Measurements from ENCODE around the gene KLHDC7B. TPM values are rescaled to one million over a fixed set of nuclear protein-coding genes. Genes with fewer than 3 reads are reported as not detected.

Gene KLHDC7B
- total RNA-seq, 2 experiments from 2014 or later, result 0.25 to 0.46 TPM

DNA sequence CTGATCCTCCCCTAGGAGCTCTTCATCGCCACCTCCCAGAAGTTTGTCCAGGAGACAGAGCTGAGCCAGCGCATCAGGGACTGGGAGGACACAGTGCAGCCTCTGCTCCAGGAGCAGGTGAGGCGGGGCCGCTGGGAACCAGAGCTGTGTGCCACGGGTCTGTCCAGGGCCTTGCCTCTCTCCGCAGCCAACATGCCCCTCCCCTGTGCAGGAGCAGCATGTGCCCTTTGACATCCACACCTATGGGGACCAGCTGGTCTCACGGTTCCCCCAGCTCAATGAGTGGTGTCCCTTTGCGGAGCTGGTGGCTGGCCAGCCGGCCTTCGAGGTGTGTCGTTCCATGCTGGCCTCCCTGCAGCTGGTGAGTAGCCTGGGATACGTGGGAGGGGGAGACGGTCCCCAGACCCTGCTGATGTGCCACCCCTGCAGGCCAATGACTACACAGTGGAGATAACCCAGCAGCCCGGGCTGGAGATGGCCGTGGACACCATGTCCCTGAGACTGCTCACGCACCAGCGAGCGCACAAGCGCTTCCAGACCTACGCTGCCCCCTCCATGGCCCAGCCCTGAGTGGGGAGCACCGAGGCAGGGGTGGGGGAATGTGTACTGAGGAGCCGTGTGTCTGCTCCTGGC lies 22.8 kb upstream of the KLHDC7B start:
- ChIA-PET CTCF (ENCODE audit: unreplicated experiment) (interaction anchor here (0.6 kb wide), 2 partner anchors 38 to 50 kb away, joined by 3 to 9 read pairs; no protein-coding TSS in a partner anchor), POLR2A (interaction anchor here (0.6 to 1.3 kb wide), 3 partner anchors 15 to 598 kb away, joined by 3 to 4 read pairs (median 4); partner anchors contain the start of genes LMF2 and NCAPH2)
- Histone ChIP-seq H3K4me3 (ENCODE audit: low read depth, low read length, poor library complexity, severe bottlenecking) (no peak overlapping the region), H2AFZ (ENCODE audit: low read length) (no peak overlapping the region), H3K4me1 (ENCODE audit: insufficient read depth, low read length, poor library complexity, severe bottlenecking) (peaks cover 16% of the 10 kb centered on the region), H3K27ac (ENCODE audit: low read depth, low read length, poor library complexity, severe bottlenecking) (no peak overlapping the region), H4K20me1 (ENCODE audit: insufficient read depth, low read length) (no peaks in the 10 kb centered on the region), H3K79me2 (ENCODE audit: insufficient read depth, low read depth, low read length) (peaks cover 4% of the 10 kb centered on the region; the same call in 1 of the 2 replicates), H3K9me2 (ENCODE audit: insufficient read depth, low read length) (no peaks in the 10 kb centered on the region), H3K36me3 (ENCODE audit: insufficient read depth, low read length) (peaks cover 72% of the 10 kb centered on the region), H3K9me3 (ENCODE audit: low read length) (no peaks in the 10 kb centered on the region), H3K4me2 (ENCODE audit: low read length) (no peak overlapping the region)
- TF ChIP-seq EZH2phosphoT487 (IDR thresholded peaks at IDR 0.05; ENCODE audit: borderline replicate concordance, low read depth, low read length), result no peak
- intact Hi-C loops (cut with micrococcal nuclease; ENCODE audit: unreplicated experiment), result no loop called here
- BruUV-seq (replicated peaks), result TSS peak; percentile 53
- DNase-seq (ENCODE audit: low spot score), result no peak

DNA sequence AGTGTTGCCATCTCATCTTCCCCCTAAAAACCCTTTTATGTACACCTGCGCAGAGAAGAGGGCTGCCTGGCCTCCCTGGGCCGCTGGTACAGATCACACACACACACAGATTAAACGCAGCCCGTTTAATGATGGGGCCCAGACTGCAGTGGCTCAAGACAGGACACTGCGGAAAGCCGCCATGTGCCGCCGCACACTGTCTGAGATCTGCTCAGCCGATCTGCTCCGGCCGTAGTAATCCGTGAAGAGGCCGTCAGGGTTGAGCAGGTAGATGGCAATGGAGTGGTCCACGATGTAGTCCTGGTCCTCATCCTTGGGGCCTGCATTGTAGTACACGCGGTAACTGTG lies 22.3 kb upstream of the KLHDC7B start:
- Histone ChIP-seq H3K9me3 (ENCODE audit: low read length) (no peaks in the 10 kb centered on the region), H3K4me3 (ENCODE audit: low read depth, low read length, poor library complexity, severe bottlenecking) (no peak overlapping the region), H4K20me1 (ENCODE audit: insufficient read depth, low read length) (no peaks in the 10 kb centered on the region), H3K4me2 (ENCODE audit: low read length) (peak overlapping the region; percentile 93; the same call in 1 of the 2 replicates), H2AFZ (ENCODE audit: low read length) (no peak overlapping the region), H3K9me2 (ENCODE audit: insufficient read depth, low read length) (no peaks in the 10 kb centered on the region), H3K4me1 (ENCODE audit: insufficient read depth, low read length, poor library complexity, severe bottlenecking) (peaks cover 16% of the 10 kb centered on the region), H3K79me2 (ENCODE audit: insufficient read depth, low read depth, low read length) (peaks cover 4% of the 10 kb centered on the region; the same call in 1 of the 2 replicates), H3K27ac (ENCODE audit: low read depth, low read length, poor library complexity, severe bottlenecking) (no peak overlapping the region), H3K36me3 (ENCODE audit: insufficient read depth, low read length) (peaks cover 66% of the 10 kb centered on the region)
- DNase-seq (ENCODE audit: low spot score), result no peak
- TF ChIP-seq, protein P1, sequence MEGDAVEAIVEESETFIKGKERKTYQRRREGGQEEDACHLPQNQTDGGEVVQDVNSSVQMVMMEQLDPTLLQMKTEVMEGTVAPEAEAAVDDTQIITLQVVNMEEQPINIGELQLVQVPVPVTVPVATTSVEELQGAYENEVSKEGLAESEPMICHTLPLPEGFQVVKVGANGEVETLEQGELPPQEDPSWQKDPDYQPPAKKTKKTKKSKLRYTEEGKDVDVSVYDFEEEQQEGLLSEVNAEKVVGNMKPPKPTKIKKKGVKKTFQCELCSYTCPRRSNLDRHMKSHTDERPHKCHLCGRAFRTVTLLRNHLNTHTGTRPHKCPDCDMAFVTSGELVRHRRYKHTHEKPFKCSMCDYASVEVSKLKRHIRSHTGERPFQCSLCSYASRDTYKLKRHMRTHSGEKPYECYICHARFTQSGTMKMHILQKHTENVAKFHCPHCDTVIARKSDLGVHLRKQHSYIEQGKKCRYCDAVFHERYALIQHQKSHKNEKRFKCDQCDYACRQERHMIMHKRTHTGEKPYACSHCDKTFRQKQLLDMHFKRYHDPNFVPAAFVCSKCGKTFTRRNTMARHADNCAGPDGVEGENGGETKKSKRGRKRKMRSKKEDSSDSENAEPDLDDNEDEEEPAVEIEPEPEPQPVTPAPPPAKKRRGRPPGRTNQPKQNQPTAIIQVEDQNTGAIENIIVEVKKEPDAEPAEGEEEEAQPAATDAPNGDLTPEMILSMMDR (conservative IDR thresholded peaks at IDR 0.05; ENCODE audit: low read length), result no peak
- no peak for TF ChIP-seq EZH2phosphoT487 (IDR thresholded peaks at IDR 0.05; ENCODE audit: borderline replicate concordance, low read depth, low read length)
- POLR2A ChIA-PET, result interaction anchor here (3.3 kb wide), 1 partner anchor 14 kb away, joined by 33 read pairs; the partner anchor contains the start of genes LMF2 and NCAPH2
- intact Hi-C loops (cut with micrococcal nuclease; ENCODE audit: unreplicated experiment), result no loop called here
- BruUV-seq (replicated peaks), result no TSS peak
- CTCF ChIA-PET (ENCODE audit: unreplicated experiment), result no interaction called here

DNA sequence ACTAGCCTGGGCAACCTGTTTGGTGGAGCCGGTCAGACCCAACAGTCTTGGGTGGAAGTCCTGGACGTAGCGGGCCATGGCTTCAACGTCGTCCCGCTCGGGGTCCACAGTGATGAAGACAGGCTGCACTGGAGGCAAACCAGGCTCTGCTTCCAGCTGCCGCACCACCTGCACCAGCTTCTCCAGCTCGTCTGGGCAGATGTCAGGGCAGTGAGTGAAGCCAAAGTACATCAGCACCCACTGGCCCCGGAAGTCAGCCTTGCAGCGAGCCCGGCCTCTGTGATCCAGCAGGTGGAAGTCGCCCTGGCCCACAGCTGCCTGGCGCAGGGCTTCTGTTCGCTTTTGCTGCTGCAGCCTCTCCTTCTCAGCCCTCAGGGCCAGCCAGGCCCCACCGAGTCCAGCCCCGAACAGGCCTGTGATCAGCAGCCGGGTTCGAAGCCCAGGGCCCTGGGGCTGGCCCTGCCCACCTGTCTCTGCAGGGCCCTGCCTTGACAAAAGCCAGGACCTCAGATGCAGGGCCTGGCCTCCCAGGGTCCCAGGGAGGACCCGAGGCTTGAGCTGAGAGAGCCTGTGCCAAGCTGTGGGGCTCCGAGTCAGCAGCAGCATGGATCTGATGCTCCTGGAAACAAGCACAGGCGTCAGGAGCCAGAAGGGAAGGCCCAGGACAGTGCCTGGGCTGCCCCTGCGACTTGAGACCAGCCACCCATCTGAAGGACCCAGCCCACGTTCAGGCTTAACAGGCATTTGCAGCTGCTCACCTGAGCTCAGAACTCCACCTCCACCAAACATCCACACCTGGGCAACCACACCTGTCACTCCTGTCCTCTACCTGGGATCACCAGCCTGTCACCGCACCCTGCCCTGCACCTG lies 21.7 kb upstream of the KLHDC7B start:
- DNase-seq (ENCODE audit: low spot score), result no peak
- H3K4me1 ChIP-seq (ENCODE audit: insufficient read depth, low read length, poor library complexity, severe bottlenecking), result peaks cover 16% of the 10 kb centered on the region
- H3K4me2 ChIP-seq (ENCODE audit: low read length), result peak overlapping the region; percentile 93
- H3K9me3 ChIP-seq (ENCODE audit: low read length), result no peaks in the 10 kb centered on the region
- peaks cover 60% of the 10 kb centered on the region for H3K36me3 ChIP-seq (ENCODE audit: insufficient read depth, low read length)
- intact Hi-C loops (cut with micrococcal nuclease; ENCODE audit: unreplicated experiment), result loop anchor here (2.0 kb wide), 1 partner anchor 55 kb away; no protein-coding TSS in a partner anchor
- peak overlapping the region; percentile 92 for H3K27ac ChIP-seq (ENCODE audit: low read depth, low read length, poor library complexity, severe bottlenecking)
- CTCF ChIA-PET (ENCODE audit: unreplicated experiment), result no interaction called here
- POLR2A ChIA-PET, result interaction anchor here (1.3 to 3.3 kb wide), 2 partner anchors 9 to 15 kb away, joined by 3 to 33 read pairs; partner anchors contain the start of genes LMF2 and NCAPH2
- H3K79me2 ChIP-seq (ENCODE audit: insufficient read depth, low read depth, low read length), result peaks cover 4% of the 10 kb centered on the region; the same call in 1 of the 2 replicates
- no TSS peak for BruUV-seq (replicated peaks)
- H3K9me2 ChIP-seq (ENCODE audit: insufficient read depth, low read length), result no peaks in the 10 kb centered on the region
- peak overlapping the region; percentile 77 for H3K4me3 ChIP-seq (ENCODE audit: low read depth, low read length, poor library complexity, severe bottlenecking)
- H4K20me1 ChIP-seq (ENCODE audit: insufficient read depth, low read length), result no peaks in the 10 kb centered on the region
- H2AFZ ChIP-seq (ENCODE audit: low read length), result no peak overlapping the region
- TF ChIP-seq, protein P1 (conservative IDR thresholded peaks at IDR 0.05; ENCODE audit: low read length), result no peak
- no peak for TF ChIP-seq EZH2phosphoT487 (IDR thresholded peaks at IDR 0.05; ENCODE audit: borderline replicate concordance, low read depth, low read length)
